A549 (cell line): ENCODE measurements around the gene MED28.

Experiments
- KDM1A ChIP-seq: fragments of 200-600 bp; sonication (generic); IDR thresholded peaks from 2 replicates; pipeline ENCODE4 v1.6.1; 2016; ENCODE audit warnings: low read depth, mild to moderate bottlenecking
- NPAS2 ChIP-seq: fragments of 250-450 bp; sonication (Bioruptor Pico); IDR thresholded peaks from 2 replicates; pipeline ENCODE4 v1.8.0; 2022; ENCODE audit warnings: mild to moderate bottlenecking, moderate library complexity, borderline replicate concordance
- RAD21 ChIP-seq, 2 experiments: fragments of >200 bp in 1 of 2; sonication (Bioruptor Twin) in 1 of 2; formaldehyde crosslinking in 1 of 2; IDR thresholded peaks in 1 of 2; conservative IDR thresholded peaks in 1 of 2; 2 replicates in 1 of 2; 3 replicates in 1 of 2; pipeline ENCODE4 v1.6.1; 2012 to 2018; ENCODE audit warnings: inconsistent platforms in 1 of 2
- TF ChIP-seq, protein P1 (sequence below): fragments of >200 bp; sonication (Bioruptor Twin); formaldehyde crosslinking; IDR thresholded peaks from 3 replicates; pipeline ENCODE4 v1.5.1; 2016

- TF ChIP-seq, protein P1, sequence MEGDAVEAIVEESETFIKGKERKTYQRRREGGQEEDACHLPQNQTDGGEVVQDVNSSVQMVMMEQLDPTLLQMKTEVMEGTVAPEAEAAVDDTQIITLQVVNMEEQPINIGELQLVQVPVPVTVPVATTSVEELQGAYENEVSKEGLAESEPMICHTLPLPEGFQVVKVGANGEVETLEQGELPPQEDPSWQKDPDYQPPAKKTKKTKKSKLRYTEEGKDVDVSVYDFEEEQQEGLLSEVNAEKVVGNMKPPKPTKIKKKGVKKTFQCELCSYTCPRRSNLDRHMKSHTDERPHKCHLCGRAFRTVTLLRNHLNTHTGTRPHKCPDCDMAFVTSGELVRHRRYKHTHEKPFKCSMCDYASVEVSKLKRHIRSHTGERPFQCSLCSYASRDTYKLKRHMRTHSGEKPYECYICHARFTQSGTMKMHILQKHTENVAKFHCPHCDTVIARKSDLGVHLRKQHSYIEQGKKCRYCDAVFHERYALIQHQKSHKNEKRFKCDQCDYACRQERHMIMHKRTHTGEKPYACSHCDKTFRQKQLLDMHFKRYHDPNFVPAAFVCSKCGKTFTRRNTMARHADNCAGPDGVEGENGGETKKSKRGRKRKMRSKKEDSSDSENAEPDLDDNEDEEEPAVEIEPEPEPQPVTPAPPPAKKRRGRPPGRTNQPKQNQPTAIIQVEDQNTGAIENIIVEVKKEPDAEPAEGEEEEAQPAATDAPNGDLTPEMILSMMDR: no peak
- TF ChIP-seq NPAS2 (CRISPR knock-in tag): no peak
- no peak for TF ChIP-seq RAD21 (conservative IDR thresholded peaks at IDR 0.05 in 1 of 2, IDR thresholded peaks at IDR 0.05 in 1 of 2)
- no peak for TF ChIP-seq KDM1A
Measured at GRCh38 chr4:17639136-17639535, 24.7 kb downstream of the MED28 start.
